HEK293 (cell line): ENCODE data around the gene TSPO.

ENCODE experiments used
- CTCF ChIA-PET: fragments of 350-600 bp; formaldehyde crosslinking; extraction: SDS; loops from one replicate; lab custom pipeline; 2021; ENCODE audit warnings: antibody characterized with exemption; lab: Yijun Ruan, JAX
- POLR2A ChIA-PET: fragments of 300-600 bp; formaldehyde crosslinking; extraction: SDS; loops from one replicate; lab custom pipeline; 2020; ENCODE audit warnings: antibody characterized with exemption, inconsistent platforms; lab: Yijun Ruan, JAX
- H3K27ac ChIP-seq: fragments of 200-500 bp; sonication (Bioruptor generic); 2 replicates; pipeline ENCODE4 v1.5.1; 2014; ENCODE audit warnings: low read depth, low read length, control low read depth, inconsistent platforms; ENCODE audit errors: extremely low read depth
- H3K36me3 ChIP-seq, 2 experiments: fragments of 200-500 bp in 1 of 2; sonication (Bioruptor generic) in 1 of 2; 1 replicate in 1 of 2; 2 replicates in 1 of 2; pipeline ENCODE4 v1.5.1; 2014 to 2017; ENCODE audit warnings: inconsistent platforms in 2 of 2, low read length in 2 of 2; ENCODE audit not compliant: control insufficient read depth in 2 of 2, insufficient read depth in 1 of 2
- H3K4me1 ChIP-seq: fragments of 200-500 bp; sonication (Bioruptor generic); 2 replicates; pipeline ENCODE4 v1.5.1; 2014; ENCODE audit warnings: mild to moderate bottlenecking, low read length, inconsistent platforms; ENCODE audit not compliant: control insufficient read depth, insufficient read depth
- H3K4me3 ChIP-seq: 2 replicates; pipeline ENCODE4 v1.5.1; 2011; ENCODE audit warnings: low read depth, mild to moderate bottlenecking, control low read depth, low read length, moderate library complexity
- H3K9me3 ChIP-seq: fragments of 200-500 bp; sonication (Bioruptor generic); 2 replicates; pipeline ENCODE4 v1.5.1; 2014; ENCODE audit warnings: low read depth, low read length, inconsistent platforms; ENCODE audit not compliant: control insufficient read depth, insufficient read depth
- FEZF1 ChIP-seq: fragments of 450-650 bp; formaldehyde crosslinking; IDR thresholded peaks from 2 replicates; pipeline ENCODE4 v1.5.1; 2016; ENCODE audit warnings: missing biosample characterization, missing genetic modification characterization
- KLF1 ChIP-seq: fragments of 450-650 bp; formaldehyde crosslinking; IDR thresholded peaks from 2 replicates; pipeline ENCODE4 v1.5.1; 2016; ENCODE audit warnings: missing biosample characterization, missing genetic modification characterization
- KLF7 ChIP-seq: fragments of 450-650 bp; formaldehyde crosslinking; IDR thresholded peaks from 2 replicates; pipeline ENCODE4 v1.5.1; 2016; ENCODE audit warnings: missing biosample characterization, missing genetic modification characterization, borderline replicate concordance
- ZIC2 ChIP-seq: fragments of 450-650 bp; formaldehyde crosslinking; IDR thresholded peaks from 2 replicates; pipeline ENCODE4 v1.5.1; 2016; ENCODE audit warnings: missing biosample characterization, missing genetic modification characterization
- ZNF10 ChIP-seq: fragments of 450-650 bp; formaldehyde crosslinking; IDR thresholded peaks from 2 replicates; pipeline ENCODE4 v1.5.1; 2017; ENCODE audit warnings: missing biosample characterization, missing genetic modification characterization
- ZNF121 ChIP-seq: fragments of 450-650 bp; formaldehyde crosslinking; IDR thresholded peaks from 2 replicates; pipeline ENCODE4 v1.5.1; 2016; ENCODE audit warnings: missing biosample characterization, missing genetic modification characterization
- ZNF146 ChIP-seq: fragments of 450-650 bp; formaldehyde crosslinking; IDR thresholded peaks from 2 replicates; pipeline ENCODE4 v1.5.1; 2016; ENCODE audit warnings: missing biosample characterization, missing genetic modification characterization
- ZNF266 ChIP-seq: fragments of 450-650 bp; formaldehyde crosslinking; IDR thresholded peaks from 2 replicates; pipeline ENCODE4 v1.5.1; 2016; ENCODE audit warnings: missing biosample characterization, missing genetic modification characterization, low read depth
- ZNF292 ChIP-seq: fragments of 450-650 bp; formaldehyde crosslinking; IDR thresholded peaks from 2 replicates; pipeline ENCODE4 v1.5.1; 2016; ENCODE audit warnings: low read depth, missing biosample characterization, missing genetic modification characterization, borderline replicate concordance
- ZNF341 ChIP-seq: fragments of 450-650 bp; formaldehyde crosslinking; IDR thresholded peaks from 2 replicates; pipeline ENCODE4; 2016; ENCODE audit warnings: low read depth, missing biosample characterization, missing genetic modification characterization
- ZNF394 ChIP-seq: fragments of 450-650 bp; formaldehyde crosslinking; IDR thresholded peaks from 2 replicates; pipeline ENCODE4 v1.5.1; 2016; ENCODE audit warnings: missing biosample characterization, missing genetic modification characterization, mild to moderate bottlenecking, moderate library complexity, borderline replicate concordance
- ZNF629 ChIP-seq: fragments of 450-650 bp; formaldehyde crosslinking; IDR thresholded peaks from 2 replicates; pipeline ENCODE4 v1.5.1; 2017; ENCODE audit warnings: missing biosample characterization, missing genetic modification characterization
- TF ChIP-seq, protein P1 (sequence below): fragments of 450-650 bp; formaldehyde crosslinking; IDR thresholded peaks from 2 replicates; pipeline ENCODE4 v1.5.1; 2016; ENCODE audit warnings: missing biosample characterization, missing genetic modification characterization
- TF ChIP-seq, protein P2 (sequence below): fragments of 450-650 bp; formaldehyde crosslinking; IDR thresholded peaks from 2 replicates; pipeline ENCODE4 v1.5.1; 2016; ENCODE audit warnings: missing biosample characterization, missing genetic modification characterization, low read depth
- TF ChIP-seq, protein P3 (sequence below): fragments of 450-650 bp; formaldehyde crosslinking; IDR thresholded peaks from 2 replicates; pipeline ENCODE4 v1.5.1; 2016; ENCODE audit warnings: missing biosample characterization, missing genetic modification characterization
- TF ChIP-seq, protein P4 (sequence below): fragments of 450-650 bp; formaldehyde crosslinking; IDR thresholded peaks from 2 replicates; pipeline ENCODE4 v1.5.1; 2016; ENCODE audit warnings: missing biosample characterization, missing genetic modification characterization, borderline replicate concordance
- TF ChIP-seq, protein P5 (sequence below): fragments of 450-650 bp; formaldehyde crosslinking; IDR thresholded peaks from 2 replicates; pipeline ENCODE4 v1.5.1; 2016; ENCODE audit warnings: missing biosample characterization, missing genetic modification characterization

Gene TSPO

DNA sequence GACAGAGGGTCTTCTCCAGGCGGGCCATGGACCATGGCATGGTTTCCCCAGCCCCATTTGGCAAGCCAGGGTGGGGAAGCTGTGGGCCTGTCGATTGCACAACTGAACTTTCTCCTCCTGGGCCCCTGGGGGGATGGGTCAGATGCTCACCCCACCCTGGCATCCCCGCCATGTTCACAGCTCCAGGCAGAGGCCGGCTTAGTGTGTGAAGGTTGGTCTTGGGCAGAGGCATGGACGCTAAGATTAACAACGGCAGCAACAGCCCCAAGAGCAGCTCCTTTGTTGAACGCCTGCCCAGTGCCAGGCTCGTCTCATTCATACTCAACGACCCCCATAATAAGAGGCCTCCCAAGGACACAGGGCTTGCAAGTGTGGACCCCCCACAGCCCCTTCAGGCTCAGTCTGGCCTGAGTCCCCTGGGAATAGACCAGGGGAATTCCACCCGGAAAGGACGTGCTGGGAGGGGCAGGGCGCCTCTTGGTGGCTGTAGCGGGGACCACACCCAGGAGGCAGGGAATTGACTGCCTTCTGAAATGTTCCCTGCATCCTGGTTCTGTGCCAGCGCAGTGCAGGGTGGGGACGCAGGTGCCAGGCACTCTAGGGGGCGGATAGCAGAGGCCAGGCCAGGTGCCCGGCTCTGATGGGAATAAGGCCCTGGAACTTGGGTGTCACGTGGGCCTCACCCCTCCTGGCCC is 8.3 kb downstream of the TSPO start (continued):
- TF ChIP-seq, protein P1, sequence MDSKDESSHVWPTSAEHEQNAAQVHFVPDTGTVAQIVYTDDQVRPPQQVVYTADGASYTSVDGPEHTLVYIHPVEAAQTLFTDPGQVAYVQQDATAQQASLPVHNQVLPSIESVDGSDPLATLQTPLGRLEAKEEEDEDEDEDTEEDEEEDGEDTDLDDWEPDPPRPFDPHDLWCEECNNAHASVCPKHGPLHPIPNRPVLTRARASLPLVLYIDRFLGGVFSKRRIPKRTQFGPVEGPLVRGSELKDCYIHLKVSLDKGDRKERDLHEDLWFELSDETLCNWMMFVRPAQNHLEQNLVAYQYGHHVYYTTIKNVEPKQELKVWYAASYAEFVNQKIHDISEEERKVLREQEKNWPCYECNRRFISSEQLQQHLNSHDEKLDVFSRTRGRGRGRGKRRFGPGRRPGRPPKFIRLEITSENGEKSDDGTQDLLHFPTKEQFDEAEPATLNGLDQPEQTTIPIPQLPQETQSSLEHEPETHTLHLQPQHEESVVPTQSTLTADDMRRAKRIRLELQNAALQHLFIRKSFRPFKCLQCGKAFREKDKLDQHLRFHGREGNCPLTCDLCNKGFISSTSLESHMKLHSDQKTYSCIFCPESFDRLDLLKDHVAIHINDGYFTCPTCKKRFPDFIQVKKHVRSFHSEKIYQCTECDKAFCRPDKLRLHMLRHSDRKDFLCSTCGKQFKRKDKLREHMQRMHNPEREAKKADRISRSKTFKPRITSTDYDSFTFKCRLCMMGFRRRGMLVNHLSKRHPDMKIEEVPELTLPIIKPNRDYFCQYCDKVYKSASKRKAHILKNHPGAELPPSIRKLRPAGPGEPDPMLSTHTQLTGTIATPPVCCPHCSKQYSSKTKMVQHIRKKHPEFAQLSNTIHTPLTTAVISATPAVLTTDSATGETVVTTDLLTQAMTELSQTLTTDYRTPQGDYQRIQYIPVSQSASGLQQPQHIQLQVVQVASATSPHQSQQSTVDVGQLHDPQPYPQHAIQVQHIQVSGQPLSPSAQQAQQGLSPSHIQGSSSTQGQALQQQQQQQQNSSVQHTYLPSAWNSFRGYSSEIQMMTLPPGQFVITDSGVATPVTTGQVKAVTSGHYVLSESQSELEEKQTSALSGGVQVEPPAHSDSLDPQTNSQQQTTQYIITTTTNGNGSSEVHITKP (tag by site-specific recombination), result no peak

DNA sequence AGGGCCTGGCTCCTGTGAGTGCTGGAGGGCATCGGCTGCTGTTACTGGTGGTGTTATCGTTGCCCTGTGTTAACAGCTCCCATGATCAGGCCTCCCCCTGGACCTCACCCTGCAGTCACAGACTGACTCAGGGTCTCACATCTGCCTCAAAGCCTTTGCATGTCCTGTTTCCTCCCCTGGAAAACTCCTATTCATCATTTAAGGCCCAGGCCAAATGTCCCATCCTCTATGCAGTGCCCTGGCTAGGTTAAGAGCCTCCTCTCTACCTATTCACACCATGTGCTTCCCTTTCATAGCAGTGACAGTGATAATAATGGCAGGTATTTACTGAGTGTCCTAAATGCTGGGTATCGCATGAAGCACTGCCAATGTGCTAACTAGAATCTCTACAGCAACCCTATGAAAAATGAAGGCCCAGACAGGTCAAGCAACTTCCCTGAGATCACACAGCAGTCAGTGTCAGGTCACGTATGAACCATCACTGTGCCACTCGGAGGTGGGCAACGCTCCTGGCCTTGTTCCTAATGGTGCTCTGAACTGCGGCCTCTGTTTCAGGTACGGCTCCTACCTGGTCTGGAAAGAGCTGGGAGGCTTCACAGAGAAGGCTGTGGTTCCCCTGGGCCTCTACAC is 9.3 kb downstream of the TSPO start:
- H3K9me3 ChIP-seq, result no peaks in the 10 kb centered on the region
- H3K4me3 ChIP-seq, result no peak overlapping the region
- ChIA-PET POLR2A (no interaction called here), CTCF (interaction anchor here (0.6 to 1.5 kb wide), 3 partner anchors 18 to 100 kb away, joined by 3 to 4 read pairs (median 3); no protein-coding TSS in a partner anchor)
- H3K27ac ChIP-seq, result no peak overlapping the region
- H3K4me1 ChIP-seq, result no peaks in the 10 kb centered on the region
- H3K36me3 ChIP-seq, result peaks cover 0 to 4% of the 10 kb centered on the region in 2 experiments; a peak in 1 of 3 replicates
- TF ChIP-seq, protein P2, sequence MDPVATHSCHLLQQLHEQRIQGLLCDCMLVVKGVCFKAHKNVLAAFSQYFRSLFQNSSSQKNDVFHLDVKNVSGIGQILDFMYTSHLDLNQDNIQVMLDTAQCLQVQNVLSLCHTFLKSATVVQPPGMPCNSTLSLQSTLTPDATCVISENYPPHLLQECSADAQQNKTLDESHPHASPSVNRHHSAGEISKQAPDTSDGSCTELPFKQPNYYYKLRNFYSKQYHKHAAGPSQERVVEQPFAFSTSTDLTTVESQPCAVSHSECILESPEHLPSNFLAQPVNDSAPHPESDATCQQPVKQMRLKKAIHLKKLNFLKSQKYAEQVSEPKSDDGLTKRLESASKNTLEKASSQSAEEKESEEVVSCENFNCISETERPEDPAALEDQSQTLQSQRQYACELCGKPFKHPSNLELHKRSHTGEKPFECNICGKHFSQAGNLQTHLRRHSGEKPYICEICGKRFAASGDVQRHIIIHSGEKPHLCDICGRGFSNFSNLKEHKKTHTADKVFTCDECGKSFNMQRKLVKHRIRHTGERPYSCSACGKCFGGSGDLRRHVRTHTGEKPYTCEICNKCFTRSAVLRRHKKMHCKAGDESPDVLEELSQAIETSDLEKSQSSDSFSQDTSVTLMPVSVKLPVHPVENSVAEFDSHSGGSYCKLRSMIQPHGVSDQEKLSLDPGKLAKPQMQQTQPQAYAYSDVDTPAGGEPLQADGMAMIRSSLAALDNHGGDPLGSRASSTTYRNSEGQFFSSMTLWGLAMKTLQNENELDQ, result no peak
- TF ChIP-seq ZNF121 (tag by site-specific recombination), result no peak
- TF ChIP-seq, protein P3, sequence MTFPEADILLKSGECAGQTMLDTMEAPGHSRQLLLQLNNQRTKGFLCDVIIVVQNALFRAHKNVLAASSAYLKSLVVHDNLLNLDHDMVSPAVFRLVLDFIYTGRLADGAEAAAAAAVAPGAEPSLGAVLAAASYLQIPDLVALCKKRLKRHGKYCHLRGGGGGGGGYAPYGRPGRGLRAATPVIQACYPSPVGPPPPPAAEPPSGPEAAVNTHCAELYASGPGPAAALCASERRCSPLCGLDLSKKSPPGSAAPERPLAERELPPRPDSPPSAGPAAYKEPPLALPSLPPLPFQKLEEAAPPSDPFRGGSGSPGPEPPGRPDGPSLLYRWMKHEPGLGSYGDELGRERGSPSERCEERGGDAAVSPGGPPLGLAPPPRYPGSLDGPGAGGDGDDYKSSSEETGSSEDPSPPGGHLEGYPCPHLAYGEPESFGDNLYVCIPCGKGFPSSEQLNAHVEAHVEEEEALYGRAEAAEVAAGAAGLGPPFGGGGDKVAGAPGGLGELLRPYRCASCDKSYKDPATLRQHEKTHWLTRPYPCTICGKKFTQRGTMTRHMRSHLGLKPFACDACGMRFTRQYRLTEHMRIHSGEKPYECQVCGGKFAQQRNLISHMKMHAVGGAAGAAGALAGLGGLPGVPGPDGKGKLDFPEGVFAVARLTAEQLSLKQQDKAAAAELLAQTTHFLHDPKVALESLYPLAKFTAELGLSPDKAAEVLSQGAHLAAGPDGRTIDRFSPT, result no peak
- no peak for TF ChIP-seq ZNF341 (tag by site-specific recombination)
- TF ChIP-seq FEZF1 (tag by site-specific recombination), result no peak
- TF ChIP-seq ZIC2 (tag by site-specific recombination), result no peak
- no peak for TF ChIP-seq ZNF629 (tag by site-specific recombination)
- TF ChIP-seq ZNF292 (tag by site-specific recombination), result no peak
- no peak for TF ChIP-seq ZNF394 (tag by site-specific recombination)
- no peak for TF ChIP-seq ZNF10 (tag by site-specific recombination)
- TF ChIP-seq, protein P4, sequence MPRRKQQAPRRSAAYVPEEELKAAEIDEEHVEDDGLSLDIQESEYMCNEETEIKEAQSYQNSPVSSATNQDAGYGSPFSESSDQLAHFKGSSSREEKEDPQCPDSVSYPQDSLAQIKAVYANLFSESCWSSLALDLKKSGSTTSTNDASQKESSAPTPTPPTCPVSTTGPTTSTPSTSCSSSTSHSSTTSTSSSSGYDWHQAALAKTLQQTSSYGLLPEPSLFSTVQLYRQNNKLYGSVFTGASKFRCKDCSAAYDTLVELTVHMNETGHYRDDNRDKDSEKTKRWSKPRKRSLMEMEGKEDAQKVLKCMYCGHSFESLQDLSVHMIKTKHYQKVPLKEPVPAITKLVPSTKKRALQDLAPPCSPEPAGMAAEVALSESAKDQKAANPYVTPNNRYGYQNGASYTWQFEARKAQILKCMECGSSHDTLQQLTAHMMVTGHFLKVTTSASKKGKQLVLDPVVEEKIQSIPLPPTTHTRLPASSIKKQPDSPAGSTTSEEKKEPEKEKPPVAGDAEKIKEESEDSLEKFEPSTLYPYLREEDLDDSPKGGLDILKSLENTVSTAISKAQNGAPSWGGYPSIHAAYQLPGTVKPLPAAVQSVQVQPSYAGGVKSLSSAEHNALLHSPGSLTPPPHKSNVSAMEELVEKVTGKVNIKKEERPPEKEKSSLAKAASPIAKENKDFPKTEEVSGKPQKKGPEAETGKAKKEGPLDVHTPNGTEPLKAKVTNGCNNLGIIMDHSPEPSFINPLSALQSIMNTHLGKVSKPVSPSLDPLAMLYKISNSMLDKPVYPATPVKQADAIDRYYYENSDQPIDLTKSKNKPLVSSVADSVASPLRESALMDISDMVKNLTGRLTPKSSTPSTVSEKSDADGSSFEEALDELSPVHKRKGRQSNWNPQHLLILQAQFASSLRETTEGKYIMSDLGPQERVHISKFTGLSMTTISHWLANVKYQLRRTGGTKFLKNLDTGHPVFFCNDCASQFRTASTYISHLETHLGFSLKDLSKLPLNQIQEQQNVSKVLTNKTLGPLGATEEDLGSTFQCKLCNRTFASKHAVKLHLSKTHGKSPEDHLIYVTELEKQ (tag by site-specific recombination), result no peak
- TF ChIP-seq, protein P5, sequence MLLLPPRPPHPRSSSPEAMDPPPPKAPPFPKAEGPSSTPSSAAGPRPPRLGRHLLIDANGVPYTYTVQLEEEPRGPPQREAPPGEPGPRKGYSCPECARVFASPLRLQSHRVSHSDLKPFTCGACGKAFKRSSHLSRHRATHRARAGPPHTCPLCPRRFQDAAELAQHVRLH, result peak; percentile 39; the same call in 1 of the 2 replicates
- TF ChIP-seq ZNF266 (tag by site-specific recombination), result no peak
- TF ChIP-seq ZNF146 (tag by site-specific recombination), result no peak
- TF ChIP-seq, protein P1 (tag by site-specific recombination), result no peak
- no peak for TF ChIP-seq KLF1 (tag by site-specific recombination)
- TF ChIP-seq KLF7 (tag by site-specific recombination), result no peak
